OCI-LY1 (cell line): ENCODE results near the gene ZNF235.

Experiments used
- H2AFZ ChIP-seq: fragments of 200-600 bp; sonication (generic), shearing (Covaris generic); 2 replicates; pipeline ENCODE4 v1.6.0; 2014; ENCODE audit warnings: antibody characterized with exemption, mild to moderate bottlenecking, low read length
- H3F3A ChIP-seq: fragments of 200-600 bp; sonication (generic), shearing (Covaris generic); 2 replicates; pipeline ENCODE4 v1.6.0; 2014; ENCODE audit warnings: mild to moderate bottlenecking, antibody characterized with exemption, low read length, moderate library complexity; ENCODE audit not compliant: insufficient read depth
- H3K27ac ChIP-seq: fragments of 200-600 bp; sonication (generic); 2 replicates; pipeline ENCODE4 v1.5.1; 2014; ENCODE audit warnings: low read length, mixed run types, mild to moderate bottlenecking, low read depth; ENCODE audit not compliant: poor library complexity, severe bottlenecking
- H3K27me3 ChIP-seq: fragments of 200-600 bp; sonication (generic); 2 replicates; pipeline ENCODE4 v1.6.0; 2014; ENCODE audit warnings: antibody characterized with exemption, mild to moderate bottlenecking, low read length, moderate library complexity; ENCODE audit not compliant: insufficient read depth
- H3K36me3 ChIP-seq: fragments of 200-600 bp; sonication (generic); 2 replicates; pipeline ENCODE4 v1.6.1; 2014; ENCODE audit warnings: mild to moderate bottlenecking, antibody characterized with exemption, low read length, moderate library complexity, mixed read lengths; ENCODE audit not compliant: insufficient read depth
- H3K4me1 ChIP-seq: fragments of 200-600 bp; sonication (generic); 2 replicates; pipeline ENCODE4 v1.5.1; 2014; ENCODE audit warnings: mild to moderate bottlenecking, low read length, moderate library complexity; ENCODE audit not compliant: insufficient read depth, severe bottlenecking
- H3K4me2 ChIP-seq: fragments of 200-600 bp; sonication (generic), shearing (Covaris generic); 2 replicates; pipeline ENCODE4 v1.6.1; 2014; ENCODE audit warnings: low read length
- H3K4me3 ChIP-seq: fragments of 200-600 bp; sonication (generic); 2 replicates; pipeline ENCODE4 v1.5.1; 2014; ENCODE audit warnings: low read length, low read depth, mild to moderate bottlenecking, mixed read lengths; ENCODE audit not compliant: poor library complexity, severe bottlenecking
- H3K79me2 ChIP-seq: fragments of 200-600 bp; shearing (Covaris generic); 2 replicates; pipeline ENCODE4 v1.6.1; 2016; ENCODE audit warnings: mixed run types, low read length, mixed read lengths; ENCODE audit not compliant: insufficient read depth
- H3K9ac ChIP-seq: fragments of 200-600 bp; sonication (generic), shearing (Covaris generic); 2 replicates; pipeline ENCODE4 v1.6.1; 2014; ENCODE audit warnings: mild to moderate bottlenecking, low read length, mixed read lengths
- H3K9me2 ChIP-seq: fragments of 200-600 bp; sonication (generic), shearing (Covaris generic); 2 replicates; pipeline ENCODE4 v1.6.1; 2014; ENCODE audit warnings: low read depth, mild to moderate bottlenecking, low read length, mixed read lengths
- H3K9me3 ChIP-seq: fragments of 200-600 bp; shearing (Covaris generic); 2 replicates; pipeline ENCODE4 v1.6.1; 2014; ENCODE audit warnings: low read length, mixed read lengths
- H4K20me1 ChIP-seq: fragments of 200-600 bp; sonication (generic), shearing (Covaris generic); 2 replicates; pipeline ENCODE4 v1.6.0; 2016; ENCODE audit warnings: mild to moderate bottlenecking, low read length; ENCODE audit not compliant: insufficient read depth
- CTCF ChIP-seq: fragments of 200-600 bp; sonication (generic), shearing (Covaris generic); IDR thresholded peaks from 2 replicates; pipeline ENCODE4 v1.5.1; 2017; ENCODE audit warnings: mild to moderate bottlenecking, antibody characterized with exemption, low read length, moderate library complexity, mixed read lengths
- EZH2 ChIP-seq: fragments of 200-600 bp; sonication (generic), shearing (Covaris generic); IDR thresholded peaks from 2 replicates; pipeline ENCODE4 v1.8.0; 2017; ENCODE audit warnings: borderline replicate concordance, mixed run types, mild to moderate bottlenecking, antibody characterized with exemption, low read length, moderate library complexity, mixed read lengths

Gene ZNF235

DNA sequence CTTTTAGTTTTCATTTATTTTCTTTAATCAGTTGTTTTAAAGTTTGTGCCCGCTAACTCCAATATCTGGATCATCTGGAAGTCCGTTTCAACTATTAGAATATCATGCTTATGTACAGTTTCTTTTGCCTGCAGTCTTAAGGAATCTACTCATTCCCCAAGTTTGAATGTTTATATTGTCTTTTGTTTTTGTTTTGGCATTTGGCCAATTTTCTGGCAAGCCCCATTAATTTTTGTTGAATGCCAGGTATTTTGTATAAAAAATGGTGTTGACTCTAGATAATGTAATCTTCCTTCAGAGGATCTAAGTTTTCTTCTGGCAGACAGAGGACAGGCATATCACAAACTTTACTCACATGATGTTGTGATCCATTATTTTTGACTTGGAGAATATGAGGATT, 11.1 kb upstream of the ZNF235 start:
- H3K9me2 ChIP-seq: no peaks in the 10 kb centered on the region
- no peak overlapping the region for H2AFZ ChIP-seq
- H3K79me2 ChIP-seq: no peaks in the 10 kb centered on the region
- H3K4me3 ChIP-seq: no peak overlapping the region
- H3K36me3 ChIP-seq: no peaks in the 10 kb centered on the region
- no peaks in the 10 kb centered on the region for H3K4me1 ChIP-seq
- no peak overlapping the region for H3K4me2 ChIP-seq
- no peak for TF ChIP-seq EZH2
- TF ChIP-seq CTCF: no peak
- H3K27me3 ChIP-seq: no peaks in the 10 kb centered on the region
- H3K9me3 ChIP-seq: no peaks in the 10 kb centered on the region
- H4K20me1 ChIP-seq: no peaks in the 10 kb centered on the region
- H3F3A ChIP-seq: no peaks in the 10 kb centered on the region
- H3K27ac ChIP-seq: no peak overlapping the region
- no peak overlapping the region for H3K9ac ChIP-seq

DNA sequence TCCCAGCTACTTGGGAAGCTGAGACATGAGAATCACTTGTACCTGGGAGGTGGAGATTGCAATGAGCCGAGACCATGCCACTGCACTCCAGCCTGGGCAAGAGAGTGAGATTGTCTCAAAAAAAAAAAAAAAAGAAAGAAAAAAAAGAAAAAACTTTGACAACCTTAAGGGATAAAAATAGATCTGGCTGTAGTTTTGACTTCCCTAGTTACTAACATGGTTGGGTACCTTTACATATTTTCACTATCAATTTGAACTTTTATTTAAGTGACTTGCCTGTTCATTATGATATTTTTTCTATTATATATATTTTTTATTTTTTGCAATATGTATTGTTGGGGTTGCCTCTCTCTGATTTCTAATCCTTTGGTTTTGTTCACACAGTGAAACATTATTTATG, 8.4 kb upstream of the ZNF235 start:
- H3K9me2 ChIP-seq: no peaks in the 10 kb centered on the region
- no peaks in the 10 kb centered on the region for H3K9me3 ChIP-seq
- no peak overlapping the region for H3K4me3 ChIP-seq
- no peak overlapping the region for H3K27ac ChIP-seq
- H3K27me3 ChIP-seq: no peaks in the 10 kb centered on the region
- H3K79me2 ChIP-seq: no peaks in the 10 kb centered on the region
- no peak for TF ChIP-seq EZH2
- TF ChIP-seq CTCF: no peak
- H3K4me2 ChIP-seq: no peak overlapping the region
- no peak overlapping the region for H2AFZ ChIP-seq
- H4K20me1 ChIP-seq: no peaks in the 10 kb centered on the region
- H3K4me1 ChIP-seq: no peaks in the 10 kb centered on the region
- no peak overlapping the region for H3K9ac ChIP-seq
- no peaks in the 10 kb centered on the region for H3K36me3 ChIP-seq
- H3F3A ChIP-seq: no peaks in the 10 kb centered on the region

GRCh38 chr19:44308011-44308410, 3.2 kb upstream of the ZNF235 start:
- H3K4me3 ChIP-seq: no peak overlapping the region

More at GRCh38 chr19:44308011-44308410, 3.2 kb upstream of the ZNF235 start:
- peaks cover 4% of the 10 kb centered on the region for H3K4me1 ChIP-seq
- no peaks in the 10 kb centered on the region for H4K20me1 ChIP-seq
- H3K9me2 ChIP-seq: no peaks in the 10 kb centered on the region
- no peaks in the 10 kb centered on the region for H3K27me3 ChIP-seq
- H3F3A ChIP-seq: no peaks in the 10 kb centered on the region
- no peak overlapping the region for H2AFZ ChIP-seq
- TF ChIP-seq CTCF (no peak), EZH2 (no peak)
- H3K9ac ChIP-seq: no peak overlapping the region
- no peak overlapping the region for H3K27ac ChIP-seq
- no peaks in the 10 kb centered on the region for H3K36me3 ChIP-seq
- H3K9me3 ChIP-seq: no peaks in the 10 kb centered on the region
- H3K79me2 ChIP-seq: no peaks in the 10 kb centered on the region
- H3K4me2 ChIP-seq: no peak overlapping the region
